Activated CD4-positive, alpha-beta memory T cell treated with anti-CD3 and anti-CD28 coated beads for 36 hours (primary cell): ENCODE results near the gene SIAH1. TPM values are rescaled to one million over a fixed set of nuclear protein-coding genes. Genes with fewer than 3 reads are reported as not detected.
"Not testable (repeated sequence)": the region's sequence is repeated elsewhere in the genome, so short reads cannot be mapped to it uniquely, and the experiment has no call there.

Source experiments
- CTCF ChIA-PET: fragments of 350-600 bp; sonication (Branson Sonifier 250); formaldehyde crosslinking; loops from one replicate; lab custom pipeline; 2021; ENCODE audit warnings: antibody characterized with exemption, inconsistent platforms; lab: Charles Lee
- POLR2A ChIA-PET: fragments of 350-600 bp; sonication (Branson Sonifier 250); formaldehyde crosslinking; loops from one replicate; lab custom pipeline; 2021; ENCODE audit warnings: antibody characterized with exemption; lab: Charles Lee
- DNase-seq: peaks from one replicate; pipeline ENCODE4 v3.0.0-alpha.2; 2020
- H3K27ac Mint-ChIP-seq: one replicate; pipeline ENCODE4 v1.8.0; 2021; ENCODE audit warnings: mixed read lengths
- H3K27me3 Mint-ChIP-seq: one replicate; pipeline ENCODE4 v1.8.0; 2021; ENCODE audit warnings: mixed read lengths
- H3K36me3 Mint-ChIP-seq: one replicate; pipeline ENCODE4 v1.8.0; 2021; ENCODE audit warnings: mixed read lengths
- H3K4me1 Mint-ChIP-seq: one replicate; pipeline ENCODE4 v1.8.0; 2021; ENCODE audit warnings: low read depth, mixed read lengths
- H3K4me3 Mint-ChIP-seq: one replicate; pipeline ENCODE4 v1.8.0; 2021; ENCODE audit warnings: mild to moderate bottlenecking, mixed read lengths
- H3K9me3 Mint-ChIP-seq: one replicate; pipeline ENCODE4 v1.8.0; 2021; ENCODE audit warnings: mixed read lengths
- intact Hi-C: fragments of 100-400 bp; cut with micrococcal nuclease; formaldehyde crosslinking; loops from one replicate; pipeline ENCODE4 v1.15.1; 2023
- total RNA-seq, 2 experiments: library from RNA; stranded (reverse); gene quantifications; one replicate each; pipeline ENCODE4 v1.2.3, GENCODE V29; 2021

The SIAH1 gene
- total RNA-seq, 2 experiments from 2014 or later = 13.0 to 13.8 TPM

- H3K9me3 Mint-ChIP-seq, H3K4me3 Mint-ChIP-seq, POLR2A ChIA-PET, CTCF ChIA-PET, H3K4me1 Mint-ChIP-seq, H3K36me3 Mint-ChIP-seq, H3K27ac Mint-ChIP-seq, H3K27me3 Mint-ChIP-seq, intact Hi-C loops, DNase-seq: not testable (repeated sequence)
Measured at GRCh38 chr16:48416617-48417016, 31.4 kb upstream of the SIAH1 start.

GRCh38 chr16:48413272-48413671 is 28.1 kb upstream of the SIAH1 start:
- no peak overlapping the region for H3K4me3 Mint-ChIP-seq
- ChIA-PET CTCF (no interaction called here), POLR2A (interaction anchor here (0.6 kb wide), 1 partner anchor 32 kb away, joined by 3 read pairs; no protein-coding TSS in a partner anchor)
- H3K27me3 Mint-ChIP-seq = peaks cover 8% of the 10 kb centered on the region
- DNase-seq = no peak
- H3K4me1 Mint-ChIP-seq = peaks cover 6% of the 10 kb centered on the region
- intact Hi-C loops = no loop called here
- no peak overlapping the region for H3K27ac Mint-ChIP-seq
- no peaks in the 10 kb centered on the region for H3K36me3 Mint-ChIP-seq
- H3K9me3 Mint-ChIP-seq = no peaks in the 10 kb centered on the region

DNA sequence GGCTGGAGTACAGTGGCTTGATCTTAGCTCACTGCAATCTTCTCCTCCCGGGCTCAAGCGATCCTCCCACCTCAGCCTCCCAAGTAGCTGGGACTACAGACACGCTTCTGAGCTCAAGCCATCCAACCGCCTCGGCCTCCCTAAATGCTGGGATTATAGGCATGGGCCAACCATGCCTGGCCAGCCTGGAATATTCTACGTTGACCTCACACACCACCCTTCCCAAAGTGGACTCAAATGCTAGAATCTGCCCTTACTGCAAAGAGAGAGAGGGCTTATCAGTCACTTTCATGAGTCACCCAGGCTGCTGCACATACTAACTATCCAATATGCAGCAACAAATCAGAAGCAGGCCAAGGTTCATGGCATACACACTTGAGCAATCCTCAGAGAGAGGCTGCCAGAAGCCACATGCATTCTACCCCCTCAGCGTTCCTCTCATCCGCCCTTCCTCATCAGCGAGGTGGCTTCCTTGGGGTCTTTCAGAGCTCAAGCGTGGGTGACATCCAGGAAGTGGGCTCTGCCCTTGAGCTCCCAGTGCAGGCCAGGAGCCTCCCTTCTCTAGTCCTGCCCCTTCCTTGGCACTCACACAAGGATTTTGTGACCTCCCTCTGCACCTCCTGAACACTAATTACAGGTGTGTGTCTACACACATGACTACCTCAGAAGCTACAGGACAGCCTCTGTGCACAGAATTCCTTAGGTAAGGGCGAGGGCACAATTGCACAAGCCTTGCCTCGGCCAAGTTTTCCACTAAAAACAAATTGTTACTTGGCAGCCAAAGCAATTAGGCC is 24.8 kb upstream of the SIAH1 start:
- POLR2A ChIA-PET = no interaction called here
- no peak overlapping the region for H3K27ac Mint-ChIP-seq
- CTCF ChIA-PET = interaction anchor here (0.7 to 1.3 kb wide), 2 partner anchors 33 to 213 kb away, joined by 3 read pairs; no protein-coding TSS in a partner anchor
- no peaks in the 10 kb centered on the region for H3K9me3 Mint-ChIP-seq
- H3K4me3 Mint-ChIP-seq = no peak overlapping the region
- no peaks in the 10 kb centered on the region for H3K36me3 Mint-ChIP-seq
- peaks cover 8% of the 10 kb centered on the region for H3K27me3 Mint-ChIP-seq
- intact Hi-C loops = no loop called here
- peaks cover 6% of the 10 kb centered on the region for H3K4me1 Mint-ChIP-seq
- no peak for DNase-seq

GRCh38 chr16:48408688-48409087 is 23.5 kb upstream of the SIAH1 start:
- intact Hi-C loops = no loop called here
- Mint-ChIP-seq H3K4me1 (peaks cover 2% of the 10 kb centered on the region), H3K9me3 (no peaks in the 10 kb centered on the region), H3K36me3 (no peaks in the 10 kb centered on the region), H3K4me3 (no peak overlapping the region), H3K27ac (no peak overlapping the region), H3K27me3 (peaks cover 8% of the 10 kb centered on the region)
- CTCF ChIA-PET = interaction anchor here (1.3 kb wide), 1 partner anchor 214 kb away, joined by 3 read pairs; no protein-coding TSS in a partner anchor
- POLR2A ChIA-PET = no interaction called here
- DNase-seq = no peak

- H3K27me3 Mint-ChIP-seq = peaks cover 3% of the 10 kb centered on the region
- intact Hi-C loops = no loop called here
- H3K36me3 Mint-ChIP-seq = no peaks in the 10 kb centered on the region
- no peak for DNase-seq
- H3K9me3 Mint-ChIP-seq = no peaks in the 10 kb centered on the region
- H3K4me3 Mint-ChIP-seq = no peak overlapping the region
- H3K4me1 Mint-ChIP-seq = no peaks in the 10 kb centered on the region
- ChIA-PET CTCF (no interaction called here), POLR2A (no interaction called here)
- H3K27ac Mint-ChIP-seq = no peak overlapping the region
Measured at GRCh38 chr16:48405907-48406306, 20.7 kb upstream of the SIAH1 start.

- Mint-ChIP-seq H3K9me3 (no peaks in the 10 kb centered on the region), H3K27me3 (peaks cover 3% of the 10 kb centered on the region)
- POLR2A ChIA-PET = no interaction called here
Measured at GRCh38 chr16:48405153-48405552, 19.9 kb upstream of the SIAH1 start.

GRCh38 chr16:48402547-48402946 is 17.3 kb upstream of the SIAH1 start:
- H3K9me3 Mint-ChIP-seq, H3K36me3 Mint-ChIP-seq, DNase-seq, CTCF ChIA-PET, intact Hi-C loops, POLR2A ChIA-PET, H3K27ac Mint-ChIP-seq, H3K27me3 Mint-ChIP-seq, H3K4me1 Mint-ChIP-seq, H3K4me3 Mint-ChIP-seq: not testable (repeated sequence)

More at GRCh38 chr16:48405153-48405552, 19.9 kb upstream of the SIAH1 start:
- H3K36me3 Mint-ChIP-seq = no peaks in the 10 kb centered on the region
- no peak overlapping the region for H3K4me3 Mint-ChIP-seq
- H3K4me1 Mint-ChIP-seq = no peaks in the 10 kb centered on the region
- CTCF ChIA-PET = no interaction called here
- DNase-seq = no peak
- intact Hi-C loops = no loop called here
- no peak overlapping the region for H3K27ac Mint-ChIP-seq

- CTCF ChIA-PET = no interaction called here
- intact Hi-C loops = no loop called here
- Mint-ChIP-seq H3K27me3 (no peaks in the 10 kb centered on the region), H3K4me1 (peaks cover 4% of the 10 kb centered on the region), H3K27ac (no peak overlapping the region), H3K36me3 (no peaks in the 10 kb centered on the region), H3K9me3 (no peaks in the 10 kb centered on the region), H3K4me3 (no peak overlapping the region)
- DNase-seq = no peak
- POLR2A ChIA-PET = no interaction called here
Measured at GRCh38 chr16:48395375-48395774, 10.2 kb upstream of the SIAH1 start.

- CTCF ChIA-PET = interaction anchor here (1.0 to 1.3 kb wide), 2 partner anchors 229 to 236 kb away, joined by 3 to 5 read pairs; no protein-coding TSS in a partner anchor
- Mint-ChIP-seq H3K4me1 (peaks cover 4% of the 10 kb centered on the region), H3K27ac (peak overlapping the region; percentile 68), H3K9me3 (no peaks in the 10 kb centered on the region), H3K4me3 (no peak overlapping the region), H3K27me3 (no peaks in the 10 kb centered on the region), H3K36me3 (no peaks in the 10 kb centered on the region)
- intact Hi-C loops = no loop called here
- no peak for DNase-seq
- POLR2A ChIA-PET = interaction anchor here (0.6 to 1.5 kb wide), 2 partner anchors 10 to 28 kb away, joined by 4 to 6 read pairs; no protein-coding TSS in a partner anchor
Measured at GRCh38 chr16:48394355-48394703, 9.1 kb upstream of the SIAH1 start.

GRCh38 chr16:48393485-48394354 is 8.5 kb upstream of the SIAH1 start:
- peaks cover 4% of the 10 kb centered on the region for H3K4me1 Mint-ChIP-seq
- no peaks in the 10 kb centered on the region for H3K27me3 Mint-ChIP-seq
- no peak overlapping the region for H3K4me3 Mint-ChIP-seq
- CTCF ChIA-PET = interaction anchor here (1.0 to 1.3 kb wide), 2 partner anchors 229 to 237 kb away, joined by 3 to 5 read pairs; no protein-coding TSS in a partner anchor
- peak; percentile 43 for DNase-seq
- H3K36me3 Mint-ChIP-seq = no peaks in the 10 kb centered on the region
- H3K9me3 Mint-ChIP-seq = no peaks in the 10 kb centered on the region
- POLR2A ChIA-PET = interaction anchor here (0.6 to 1.5 kb wide), 2 partner anchors 9 to 28 kb away, joined by 4 to 6 read pairs; no protein-coding TSS in a partner anchor
- intact Hi-C loops = no loop called here
- H3K27ac Mint-ChIP-seq = peak overlapping the region; percentile 68

DNA sequence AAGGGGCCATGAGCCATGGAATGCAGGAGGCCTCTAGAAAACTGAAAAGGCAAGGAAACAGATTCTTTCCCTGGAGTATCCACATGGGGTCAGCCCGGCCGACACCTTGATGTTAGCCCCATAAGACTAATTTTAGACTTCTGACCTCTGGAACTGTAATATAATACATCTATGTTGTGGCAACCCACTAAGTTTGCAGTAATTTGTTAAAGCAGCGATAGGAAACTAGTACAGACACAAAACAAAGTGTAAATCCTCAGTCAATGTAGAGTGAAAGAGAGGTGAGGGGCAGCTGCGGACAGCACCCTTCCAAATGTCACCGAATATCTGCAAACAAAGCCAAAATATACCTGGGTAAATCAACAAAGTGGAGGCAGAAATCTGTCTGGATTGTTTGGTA is 7.2 kb upstream of the SIAH1 start:
- ChIA-PET CTCF (no interaction called here), POLR2A (no interaction called here)
- Mint-ChIP-seq H3K27ac (no peak overlapping the region), H3K4me1 (peaks cover 4% of the 10 kb centered on the region), H3K9me3 (no peaks in the 10 kb centered on the region), H3K36me3 (no peaks in the 10 kb centered on the region), H3K27me3 (no peaks in the 10 kb centered on the region), H3K4me3 (no peak overlapping the region)
- DNase-seq = no peak
- intact Hi-C loops = no loop called here
